Measurements from ENCODE around the gene RAMACL. TPM values are rescaled to one million over a fixed set of nuclear protein-coding genes. Genes with fewer than 3 reads are reported as not detected.

The RAMACL gene
- total RNA-seq, 2 donors from 2014 or later: 4.6 to 4.7 TPM

GRCh38 chr6:166620478-166621113 lies 34.1 kb upstream of the RAMACL start:
- Histone ChIP-seq H3K4me1 (ENCODE audit: control insufficient read depth in 1 of 2, low read depth in 2 of 2) (peaks cover 20 to 32% of the 10 kb centered on the region in 2 donors), H3K27ac (peak overlapping the region; percentile 36 to 61), H3K9me3 (no peaks in the 10 kb centered on the region), H3K27me3 (replicated peaks; ENCODE audit: insufficient read depth) (no peaks in the 10 kb centered on the region), H3K4me3 (peak overlapping the region; percentile 51), H3K36me3 (no peaks in the 10 kb centered on the region)
- no peak for ATAC-seq (ENCODE audit: insufficient number of reproducible peaks, low FRiP score, low read depth)
- DNase-seq (ENCODE audit: low spot score): no peak
- TF ChIP-seq CTCF (IDR thresholded peaks at IDR 0.05): no peak

GRCh38 chr6:166619912-166620311 lies 33.4 kb upstream of the RAMACL start:
- H3K4me1 ChIP-seq (ENCODE audit: control insufficient read depth in 1 of 2, low read depth in 2 of 2): peaks cover 20 to 29% of the 10 kb centered on the region in 2 donors
- H3K4me3 ChIP-seq: peak overlapping the region; percentile 51
- peak overlapping the region; percentile 53 to 61 for H3K27ac ChIP-seq
- H3K9me3 ChIP-seq: no peaks in the 10 kb centered on the region
- H3K27me3 ChIP-seq (replicated peaks; ENCODE audit: insufficient read depth): no peaks in the 10 kb centered on the region
- DNase-seq (ENCODE audit: low spot score) (no peak), ATAC-seq (ENCODE audit: insufficient number of reproducible peaks, low FRiP score, low read depth) (peak; percentile 96)
- no peak for TF ChIP-seq CTCF (IDR thresholded peaks at IDR 0.05)
- H3K36me3 ChIP-seq: no peaks in the 10 kb centered on the region

GRCh38 chr6:166618866-166619761 lies 32.6 kb upstream of the RAMACL start:
- no peaks in the 10 kb centered on the region for H3K36me3 ChIP-seq
- H3K27ac ChIP-seq: peak overlapping the region; percentile 53 to 61
- no peak for ATAC-seq (ENCODE audit: insufficient number of reproducible peaks, low FRiP score, low read depth)
- peaks cover 20 to 29% of the 10 kb centered on the region in 2 donors for H3K4me1 ChIP-seq (ENCODE audit: control insufficient read depth in 1 of 2, low read depth in 2 of 2)
- no peaks in the 10 kb centered on the region for H3K27me3 ChIP-seq (replicated peaks; ENCODE audit: insufficient read depth)
- H3K9me3 ChIP-seq: no peaks in the 10 kb centered on the region
- no peak overlapping the region for H3K4me3 ChIP-seq
- no peak for DNase-seq (ENCODE audit: low spot score)
- TF ChIP-seq CTCF (IDR thresholded peaks at IDR 0.05): no peak

- no peaks in the 10 kb centered on the region for H3K36me3 ChIP-seq
- H3K4me1 ChIP-seq (ENCODE audit: control insufficient read depth in 1 of 2, low read depth in 2 of 2): peaks cover 20 to 29% of the 10 kb centered on the region in 2 donors
- H3K27ac ChIP-seq: peak overlapping the region in 1 of 2 donors; percentile 53
Measured at GRCh38 chr6:166618251-166618650, 31.8 kb upstream of the RAMACL start.

More at GRCh38 chr6:166618251-166618650, 31.8 kb upstream of the RAMACL start:
- Histone ChIP-seq H3K27me3 (replicated peaks; ENCODE audit: insufficient read depth) (no peaks in the 10 kb centered on the region), H3K9me3 (no peaks in the 10 kb centered on the region), H3K4me3 (no peak overlapping the region)
- TF ChIP-seq CTCF (IDR thresholded peaks at IDR 0.05): no peak
- DNase-seq (ENCODE audit: low spot score) (no peak), ATAC-seq (ENCODE audit: insufficient number of reproducible peaks, low FRiP score, low read depth) (no peak)

Measured in thoracic aorta (tissue), 2 donors.